NCI-H2081 treated with DMSO at 0.1 percent for 48 hours (cell line): Measurements from ENCODE around the gene ACTN1.
"Not testable (repeated sequence)": the region's sequence is repeated elsewhere in the genome, so short reads cannot be mapped to it uniquely, and the experiment has no call there.

ENCODE experiments used
- DNase-seq: peaks from one replicate; lab custom pipeline; 2025; lab: John Stamatoyannopoulos, UW

The ACTN1 gene

DNA sequence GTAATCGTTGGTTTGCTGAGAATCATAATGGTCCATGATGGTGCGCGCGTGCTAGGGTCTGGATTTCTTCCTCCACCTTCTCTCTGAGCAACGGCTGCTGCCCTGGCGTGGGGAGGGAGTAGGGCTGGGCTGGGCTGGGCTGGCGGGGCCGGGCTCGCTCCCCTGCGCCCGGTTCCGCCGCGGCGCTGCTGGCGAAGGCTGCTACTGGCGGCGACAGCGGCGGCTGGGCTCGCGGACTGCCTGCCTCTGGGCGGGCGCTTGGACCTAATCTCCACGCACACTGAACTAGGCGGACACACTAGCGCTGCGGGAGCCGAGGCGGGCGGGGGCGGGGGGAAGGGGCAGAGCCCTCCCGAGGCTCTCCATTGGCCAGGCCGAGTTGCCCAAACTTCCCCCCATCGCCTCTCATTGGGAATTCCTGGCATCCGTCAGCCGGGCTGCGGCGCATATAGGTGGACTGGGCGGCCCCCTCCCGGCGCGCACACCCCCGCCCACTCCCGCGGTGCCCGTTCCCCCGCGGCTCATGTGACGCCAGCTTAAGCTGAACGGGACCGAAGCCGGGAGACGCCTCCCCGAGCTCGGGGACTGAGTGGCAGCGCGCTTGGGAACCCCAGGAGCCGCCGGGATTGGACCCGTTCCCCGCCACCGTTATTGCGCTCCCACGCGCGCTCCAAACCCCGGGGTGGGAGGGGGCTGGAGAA is at the start of gene ACTN1:
TSS of gene ACTN1 (minus strand) at position 282 of the 701 bp plus-strand sequence. CDS start at position 36, 246 bp downstream.
- DNase-seq = peak; percentile 84

DNA sequence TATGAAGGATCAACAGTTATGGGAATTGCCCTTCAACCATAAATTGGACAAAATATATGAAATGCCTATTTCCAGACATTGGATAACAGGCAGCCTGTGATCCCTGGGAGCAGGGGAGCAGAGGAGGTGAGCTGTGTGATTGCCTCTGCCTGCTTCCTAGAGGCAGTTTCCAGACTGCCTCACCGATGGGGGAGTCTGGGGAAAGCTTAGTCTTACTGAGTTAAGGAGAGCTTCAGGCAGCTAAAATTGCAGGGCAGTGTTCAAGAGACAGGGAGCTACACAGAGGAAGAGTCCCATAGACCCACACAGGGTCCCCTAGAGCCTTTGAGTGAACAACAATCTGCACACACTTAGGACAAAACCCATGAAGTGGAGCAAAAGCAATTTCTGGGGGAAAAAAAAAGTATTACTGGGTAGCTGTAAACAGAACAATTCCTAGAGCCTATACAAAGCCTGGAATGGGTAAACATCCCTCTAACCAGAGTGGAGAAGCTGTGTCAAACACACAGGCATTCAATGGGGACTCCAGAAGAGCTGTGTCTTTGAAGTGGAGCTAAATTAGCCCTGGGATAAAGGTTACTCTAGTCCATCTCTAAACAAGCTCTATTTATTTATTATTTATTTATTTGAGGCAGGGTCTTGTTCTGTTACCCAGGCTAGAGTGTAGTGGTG is 48.3 kb upstream of the ACTN1 start:
- DNase-seq = no peak

DNA sequence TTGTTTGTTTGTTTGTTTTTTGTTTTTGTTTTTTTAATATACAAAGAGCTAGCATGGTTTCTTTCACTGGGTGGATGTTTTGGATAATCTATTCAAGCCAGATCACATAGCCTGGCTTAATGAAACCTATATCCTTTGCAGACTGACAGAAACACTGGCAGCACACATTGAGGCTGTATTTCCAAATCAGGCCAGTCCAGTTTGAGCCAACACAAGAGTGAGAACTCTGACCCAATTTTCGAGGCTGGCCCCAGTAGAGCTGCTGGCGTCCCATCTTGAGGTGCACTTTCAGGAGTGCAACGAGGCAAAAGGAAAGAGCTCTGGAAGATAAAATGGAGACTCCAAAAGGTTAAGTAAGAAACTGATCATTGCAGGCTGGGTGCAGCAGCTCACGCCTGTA is 43.9 kb upstream of the ACTN1 start:
- DNase-seq = no peak

GRCh38 chr14:69022093-69022492 is 43.0 kb upstream of the ACTN1 start:
- not testable (repeated sequence) for DNase-seq

DNA sequence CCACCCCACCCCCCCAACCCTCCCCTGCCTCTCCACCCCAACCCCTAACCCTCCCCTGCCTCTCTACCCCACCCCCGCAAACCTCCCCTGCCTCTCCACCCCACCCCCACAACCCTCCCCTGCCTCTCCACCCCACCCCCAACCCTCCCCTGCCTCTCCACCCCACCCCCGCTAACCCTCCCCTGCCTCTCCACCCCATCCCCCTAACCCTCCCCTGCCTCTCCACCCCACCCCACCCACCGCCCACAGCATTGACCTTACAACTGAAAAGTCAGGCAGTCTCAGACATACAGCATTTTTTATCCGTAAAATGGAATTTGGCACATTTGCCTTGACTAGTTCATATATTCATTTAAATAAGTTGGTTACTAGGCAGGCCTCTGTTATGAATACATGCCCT is 38.6 kb upstream of the ACTN1 start:
- DNase-seq = no peak

DNA sequence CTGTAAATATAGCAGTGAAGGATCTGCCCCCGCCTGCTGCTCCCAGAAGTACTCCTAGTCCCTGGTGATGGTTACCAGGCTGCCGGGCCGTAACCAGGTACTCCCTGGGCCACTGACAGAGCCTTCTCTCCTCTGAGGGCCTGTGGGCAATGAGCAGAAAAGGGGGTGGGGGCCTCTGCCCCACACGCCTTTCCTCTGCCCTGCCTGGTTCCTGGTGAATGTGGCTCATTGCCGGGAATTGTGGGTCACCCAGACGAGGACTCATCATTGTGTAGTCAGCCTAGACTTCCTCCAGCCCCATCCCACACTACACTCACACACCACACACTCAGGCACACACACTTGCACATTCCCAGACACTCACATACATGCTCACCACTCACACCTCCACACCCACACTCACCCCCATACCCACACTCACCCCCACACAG is 35.7 kb upstream of the ACTN1 start:
- no peak for DNase-seq

- no peak for DNase-seq
These were observed 35.1 kb upstream of the ACTN1 start for GRCh38 chr14:69013943-69014782.

- DNase-seq = no peak
These were observed 33.3 kb upstream of the ACTN1 start for GRCh38 chr14:69012256-69012953.

GRCh38 chr14:69010648-69011047 is 31.5 kb upstream of the ACTN1 start:
- no peak for DNase-seq

- DNase-seq = no peak
These were observed 29.4 kb upstream of the ACTN1 start for GRCh38 chr14:69008421-69008884.

DNA sequence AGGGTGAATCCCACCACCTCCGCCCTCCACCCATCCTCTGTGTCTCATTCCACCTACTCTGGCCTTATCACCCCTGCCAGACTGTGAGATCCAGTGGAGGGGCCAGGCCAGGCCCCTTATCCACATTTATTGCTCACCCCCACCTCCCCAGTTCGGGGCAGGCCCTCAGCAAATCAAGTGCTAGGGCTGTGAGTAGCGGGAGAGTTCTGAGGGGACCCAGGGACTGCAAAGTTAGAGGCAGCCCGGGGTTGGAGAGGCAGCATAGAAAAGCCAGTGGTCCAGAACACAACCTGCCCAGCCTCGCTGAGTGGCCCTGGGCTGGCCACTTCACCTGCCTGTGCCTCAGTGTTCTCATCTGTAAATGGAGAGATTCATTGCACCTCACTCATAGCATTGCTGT is 27.2 kb upstream of the ACTN1 start:
- DNase-seq = no peak

- no peak for DNase-seq
These were observed 26.5 kb upstream of the ACTN1 start for GRCh38 chr14:69005432-69006148.

DNA sequence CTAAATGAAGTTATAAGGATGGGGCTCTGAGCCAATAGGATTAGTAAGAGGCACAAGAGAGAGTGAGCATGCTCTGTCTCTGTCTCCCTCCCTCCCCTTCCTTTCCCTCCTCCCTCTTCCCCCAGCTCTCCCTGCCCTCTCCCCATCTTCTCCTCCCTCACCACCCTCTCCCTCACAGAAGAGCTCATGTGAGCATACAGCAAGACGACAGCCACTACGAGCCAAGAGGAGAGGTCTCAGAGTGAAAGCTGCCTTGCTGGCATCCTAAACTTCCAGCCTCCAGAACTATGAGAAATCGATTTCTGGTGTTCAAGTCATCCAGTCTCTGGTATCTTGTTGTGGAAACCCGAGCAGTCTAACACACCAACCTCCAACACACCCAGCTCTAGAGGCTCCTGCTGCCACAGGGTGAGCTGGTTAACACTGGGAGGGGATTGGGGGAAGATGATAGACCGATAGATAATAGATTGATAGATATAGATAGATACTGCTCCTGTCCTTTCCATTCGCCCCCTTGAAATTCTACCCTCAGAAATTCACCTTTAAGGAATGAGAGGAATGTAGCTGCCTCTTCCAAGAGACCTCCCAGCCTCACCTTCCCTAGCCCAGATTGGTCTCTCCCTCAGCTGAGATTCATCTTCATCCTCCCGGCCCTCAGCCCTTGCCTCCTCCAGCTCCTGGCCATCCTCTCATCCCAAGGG is 25.8 kb upstream of the ACTN1 start:
- no peak for DNase-seq

DNA sequence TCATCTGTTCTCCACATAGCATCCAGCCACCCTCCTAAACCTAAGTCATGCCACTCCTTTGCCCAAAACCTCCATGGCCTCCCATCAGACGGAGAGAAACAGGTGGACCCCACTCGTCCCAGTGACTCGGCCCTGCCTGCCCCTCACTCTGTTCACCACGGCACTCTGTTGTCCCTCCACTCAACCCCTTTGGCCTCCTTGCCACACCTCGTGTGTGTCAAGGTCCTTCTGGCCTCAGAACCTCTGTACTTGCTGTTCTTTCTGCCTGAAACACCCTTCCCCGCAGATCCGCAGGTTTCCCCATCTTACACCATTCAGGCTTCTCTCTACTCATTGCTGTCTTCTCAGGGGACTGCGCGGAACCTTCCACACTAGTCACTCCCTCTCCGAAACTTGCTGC is 24.5 kb upstream of the ACTN1 start:
- DNase-seq = no peak

GRCh38 chr14:69002069-69002468 is 23.0 kb upstream of the ACTN1 start:
- DNase-seq = no peak

- DNase-seq = no peak
These were observed 22.3 kb upstream of the ACTN1 start for GRCh38 chr14:69001375-69001774.

DNA sequence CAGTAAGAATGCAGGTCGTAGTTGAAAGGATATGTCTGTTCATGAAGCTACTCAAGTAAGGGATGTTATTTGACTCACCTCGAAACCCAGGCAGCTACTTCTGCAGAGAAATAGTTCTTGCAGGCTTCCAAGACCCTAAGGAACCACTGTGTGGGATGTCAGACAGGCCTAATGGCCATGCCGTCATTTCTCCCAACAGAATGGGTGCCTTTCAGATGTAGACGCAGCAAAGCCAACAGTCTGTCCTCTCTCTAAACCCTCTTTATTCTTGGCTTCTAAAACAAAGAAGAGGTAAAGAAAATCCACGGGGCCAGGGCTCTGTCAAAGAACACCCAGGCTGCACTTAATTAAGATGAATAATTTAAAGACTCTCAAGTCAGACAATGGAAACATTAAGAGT is 19.0 kb upstream of the ACTN1 start:
- no peak for DNase-seq

GRCh38 chr14:68995731-68996130 is 16.6 kb upstream of the ACTN1 start:
- DNase-seq = no peak

DNA sequence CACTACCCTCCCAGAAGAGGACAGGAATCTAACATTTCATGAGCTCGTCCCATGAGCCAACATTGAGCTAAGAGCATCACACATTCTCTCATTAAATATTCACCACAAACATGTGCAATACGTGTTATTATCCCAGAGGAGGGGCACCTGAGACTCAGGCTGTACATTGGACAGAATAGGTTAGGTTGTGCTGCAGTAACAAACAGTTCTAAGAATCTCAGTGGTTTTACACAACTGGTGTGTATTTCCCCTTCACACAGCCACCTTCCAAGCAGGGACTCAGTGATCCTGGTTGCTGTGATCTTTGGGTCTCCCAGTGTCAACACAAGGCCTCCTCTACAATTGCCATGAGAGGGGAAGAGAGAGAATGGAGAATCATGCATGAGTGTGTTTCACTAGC is 15.0 kb upstream of the ACTN1 start:
- no peak for DNase-seq

- no peak for DNase-seq
These were observed 8.5 kb upstream of the ACTN1 start for GRCh38 chr14:68987653-68988036.
